Germinal center (tissue), 1 donor: Measurements from ENCODE around the gene MYOT.

ENCODE experiments used
- DNase-seq: peaks from one replicate; pipeline ENCODE4 v3.0.0; 2012; ENCODE audit warnings: mixed read lengths, low spot score

MYOT gene

DNA sequence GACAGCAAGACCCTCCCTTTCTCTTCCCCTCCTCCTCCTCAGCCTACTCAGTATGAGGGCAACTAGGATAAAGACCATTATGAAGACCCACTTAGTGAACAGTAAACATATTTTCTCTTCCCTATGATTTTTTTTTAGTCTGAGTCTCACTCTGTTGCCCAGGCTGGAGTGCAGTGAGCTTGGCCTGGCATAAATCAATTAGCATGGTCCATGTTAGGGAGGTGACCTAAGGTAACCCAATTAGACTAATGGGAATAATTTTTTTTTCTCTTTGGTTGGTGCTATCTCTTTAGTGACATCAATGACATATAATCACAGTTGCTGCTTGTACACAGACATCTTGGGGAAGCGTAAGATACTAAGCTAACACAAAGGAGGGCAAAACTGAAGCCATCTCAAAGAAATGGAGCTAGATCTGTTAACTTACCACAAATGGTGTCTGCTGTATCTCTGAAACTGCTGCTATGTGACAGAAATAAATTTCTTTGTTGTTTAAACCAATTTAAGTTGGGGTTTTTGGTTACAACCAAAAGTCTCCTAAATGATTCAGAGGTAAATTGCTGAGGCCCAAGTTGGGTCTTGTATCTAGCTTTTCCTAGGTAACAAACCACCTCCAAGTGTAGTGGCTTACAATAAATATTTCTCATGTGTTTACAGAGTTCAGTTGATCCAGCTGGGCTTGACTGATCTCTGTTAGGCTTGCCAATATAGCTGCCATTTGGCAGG lies 34.9 kb downstream of the MYOT start:
- no peak for DNase-seq

DNA sequence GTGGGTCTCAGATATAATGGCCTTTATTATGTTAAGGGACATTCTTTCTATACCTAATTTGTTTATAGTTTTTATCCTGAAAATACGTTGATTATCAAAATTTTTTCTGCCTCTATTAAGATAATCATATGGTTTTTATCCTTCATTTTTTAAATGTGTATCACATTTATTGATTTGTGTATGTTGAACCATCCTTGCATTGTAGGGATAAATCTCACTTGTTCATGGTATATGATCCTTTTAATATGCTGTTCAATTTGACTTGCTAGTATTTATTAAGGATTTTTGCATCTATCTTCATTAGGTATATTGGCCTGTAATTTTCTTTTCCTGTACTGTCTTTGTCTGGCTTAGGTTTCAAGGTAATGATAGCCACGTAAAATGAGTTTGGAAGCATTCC lies 47.1 kb downstream of the MYOT start:
- no peak for DNase-seq

DNA sequence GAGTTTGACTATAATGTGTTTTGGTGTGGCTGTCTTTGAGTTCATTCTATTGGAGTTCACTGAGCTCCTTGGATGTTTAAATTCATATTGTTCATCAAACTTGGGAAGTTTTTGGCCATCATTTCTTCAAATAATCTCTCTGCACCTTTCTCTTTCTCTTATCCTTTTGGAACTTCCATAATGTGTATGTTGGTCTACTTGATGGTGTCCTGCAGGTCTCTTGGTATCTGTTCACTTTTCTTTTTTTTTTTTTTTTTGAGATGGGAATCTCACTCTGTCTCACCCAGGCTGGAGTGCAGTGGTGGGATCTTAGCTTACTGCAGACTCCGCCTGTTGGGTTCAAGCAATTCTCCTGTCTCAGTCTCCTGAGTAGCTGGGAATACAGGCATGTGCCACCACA lies 49.3 kb downstream of the MYOT start:
- no peak for DNase-seq

DNA sequence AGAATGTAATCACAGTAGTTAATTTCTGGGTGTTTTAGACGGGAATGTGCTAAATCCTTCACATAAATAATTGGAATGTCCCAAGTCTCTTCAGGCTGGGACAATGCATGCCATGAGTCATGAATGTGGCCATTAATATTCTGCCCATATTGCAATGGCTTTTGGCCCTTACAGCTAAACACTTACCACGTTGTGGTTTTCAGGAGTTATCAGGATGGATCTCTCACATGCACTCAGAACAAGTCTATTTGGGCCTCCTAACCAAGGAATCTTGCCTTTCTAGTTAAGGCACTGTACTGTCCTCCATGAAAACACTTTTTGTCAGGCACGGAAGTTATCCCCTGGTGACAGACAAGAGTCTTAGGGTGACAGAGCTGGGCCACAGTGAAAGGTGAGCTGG lies 54.3 kb downstream of the MYOT start:
- DNase-seq: no peak

DNA sequence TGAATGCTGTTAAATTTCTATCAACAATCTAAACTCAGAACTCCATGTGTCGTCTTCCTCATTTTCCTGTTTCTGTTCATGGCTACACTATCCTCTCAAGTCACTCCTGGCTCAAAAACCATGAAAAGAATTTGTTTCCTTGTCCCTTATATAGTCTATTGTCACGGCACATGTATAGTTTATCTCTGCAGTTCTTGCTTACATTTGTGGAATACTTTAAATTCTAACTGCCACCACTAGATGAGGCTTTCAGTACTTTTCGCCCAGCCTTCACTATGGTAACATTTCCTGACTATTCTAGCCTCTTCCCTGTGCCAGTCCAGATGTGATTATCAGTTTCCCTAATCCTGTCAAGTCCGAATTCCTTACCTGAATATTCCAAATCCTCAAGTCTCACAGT lies 56.2 kb downstream of the MYOT start:
- no peak for DNase-seq

DNA sequence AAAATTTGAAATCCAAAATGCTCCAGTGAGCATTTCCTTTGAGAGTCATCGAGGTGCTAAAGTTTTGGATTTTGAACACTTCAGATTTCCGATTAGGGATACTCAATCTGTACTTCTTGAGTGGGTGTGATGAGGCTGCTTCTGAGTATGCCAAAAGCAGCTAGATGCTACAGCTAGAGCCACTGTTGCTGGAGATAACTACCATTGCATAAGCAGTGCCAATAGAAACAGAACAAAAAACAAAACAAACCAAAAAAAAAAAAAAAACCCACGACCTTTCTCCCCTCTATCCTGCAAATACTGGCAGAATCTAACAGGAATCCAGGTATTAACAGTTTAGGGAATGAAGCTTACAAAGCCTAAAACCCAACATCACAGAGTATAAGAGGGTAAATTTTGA lies 65.1 kb downstream of the MYOT start:
- no peak for DNase-seq

DNA sequence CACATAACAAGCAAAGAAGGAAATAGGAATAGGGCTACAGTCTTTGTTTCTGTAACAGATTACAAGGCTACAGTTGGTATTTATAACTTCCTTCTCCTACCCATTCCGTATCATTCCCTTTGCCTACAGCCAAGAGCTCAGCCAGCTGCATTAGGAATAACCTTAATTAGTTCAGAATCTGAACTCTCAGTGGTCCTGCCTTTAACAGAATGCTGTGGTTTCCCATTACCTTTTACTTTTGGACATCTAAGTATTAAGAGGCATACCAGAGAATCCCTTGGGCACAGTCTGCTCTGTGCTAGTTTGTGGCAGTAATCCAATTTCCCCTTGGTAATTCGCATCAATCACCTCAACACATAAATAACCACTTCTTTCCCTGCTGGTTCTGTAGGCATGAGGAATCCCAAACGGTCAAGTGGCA lies 65.8 kb downstream of the MYOT start:
- DNase-seq: no peak

DNA sequence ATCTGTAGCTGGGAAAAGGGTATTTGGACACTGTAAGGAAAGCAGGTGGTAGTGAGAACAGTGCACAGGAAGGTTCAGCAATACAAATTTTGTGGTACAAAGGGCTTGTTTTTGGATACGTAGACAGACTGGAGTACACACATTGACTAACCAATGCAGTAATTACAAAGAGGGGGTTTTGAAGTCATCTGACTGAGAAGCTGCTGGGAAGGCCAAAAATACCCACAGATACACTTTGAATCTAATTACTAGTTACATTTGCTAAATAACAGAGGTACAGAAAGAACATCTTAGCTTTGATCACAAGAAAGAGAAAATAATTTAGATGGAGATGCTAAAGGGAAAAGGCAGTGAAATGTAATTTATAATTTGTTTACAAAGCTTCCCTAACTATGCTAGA lies 67.5 kb downstream of the MYOT start:
- no peak for DNase-seq

DNA sequence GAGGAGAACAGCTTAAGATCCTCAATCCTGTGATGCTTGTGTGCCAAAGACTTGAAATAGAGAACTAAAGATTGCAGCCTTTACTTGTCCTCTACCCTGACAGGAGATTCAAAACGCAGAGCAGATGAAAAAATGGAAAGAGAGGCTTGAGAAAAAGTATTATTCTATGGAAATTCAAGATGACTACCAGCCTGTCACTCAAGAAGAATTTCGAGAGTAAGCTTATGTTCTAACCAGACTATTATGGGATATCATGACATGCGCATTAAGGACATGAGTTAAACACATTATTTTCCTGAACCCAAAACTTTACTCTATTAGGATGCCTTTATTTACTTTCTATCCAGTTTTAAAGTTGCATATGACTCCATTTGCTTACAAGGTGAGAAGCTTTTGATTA lies 68.0 kb downstream of the MYOT start:
- no peak for DNase-seq
